Fibroblast of skin of abdomen (primary cell): ENCODE measurements around the gene NTM.
"Not testable (repeated sequence)": the region's sequence is repeated elsewhere in the genome, so short reads cannot be mapped to it uniquely, and the experiment has no call there.

Source experiments
- DNase-seq: peaks from one replicate; pipeline ENCODE4 v3.0.0-alpha.2; 2013

NTM gene

GRCh38 chr11:131672191-131672590, 301.8 kb downstream of the NTM start:
- no peak for DNase-seq

- peak; percentile 90 for DNase-seq
These were observed 303.8 kb downstream of the NTM start for GRCh38 chr11:131674051-131674755.

- peak; percentile 89 for DNase-seq
These were observed 304.9 kb downstream of the NTM start for GRCh38 chr11:131675121-131675888.

- no peak for DNase-seq
These were observed 307.5 kb downstream of the NTM start for GRCh38 chr11:131677828-131678470.

- DNase-seq = no peak
These were observed 308.4 kb downstream of the NTM start for GRCh38 chr11:131678658-131679340.

DNA sequence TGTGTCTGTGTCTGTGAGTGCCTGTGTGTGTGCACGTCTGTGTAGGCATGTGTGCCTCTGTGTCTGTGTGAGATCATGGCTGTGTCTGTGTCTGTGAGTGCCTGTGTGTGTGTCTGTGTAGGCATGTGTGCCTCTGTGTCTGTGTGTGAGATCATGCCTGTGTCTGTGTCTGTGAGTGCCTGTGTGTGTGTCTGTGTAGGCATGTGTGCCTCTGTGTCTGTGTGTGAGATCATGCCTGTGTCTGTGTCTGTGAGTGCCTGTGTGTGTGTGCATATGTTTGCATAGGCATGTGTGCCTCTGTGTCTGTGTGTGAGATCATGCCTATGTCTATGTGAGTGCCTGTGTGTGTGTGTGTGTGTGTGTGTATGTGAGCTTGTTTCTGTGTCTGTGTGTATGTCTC, 310.0 kb downstream of the NTM start:
- not testable (repeated sequence) for DNase-seq

- no peak for DNase-seq
These were observed 311.5 kb downstream of the NTM start for GRCh38 chr11:131681920-131682319.

GRCh38 chr11:131682373-131683015, 312.1 kb downstream of the NTM start:
- DNase-seq = no peak

GRCh38 chr11:131683131-131683530, 312.7 kb downstream of the NTM start:
- no peak for DNase-seq

- DNase-seq = no peak
These were observed 313.3 kb downstream of the NTM start for GRCh38 chr11:131683666-131684065.

DNA sequence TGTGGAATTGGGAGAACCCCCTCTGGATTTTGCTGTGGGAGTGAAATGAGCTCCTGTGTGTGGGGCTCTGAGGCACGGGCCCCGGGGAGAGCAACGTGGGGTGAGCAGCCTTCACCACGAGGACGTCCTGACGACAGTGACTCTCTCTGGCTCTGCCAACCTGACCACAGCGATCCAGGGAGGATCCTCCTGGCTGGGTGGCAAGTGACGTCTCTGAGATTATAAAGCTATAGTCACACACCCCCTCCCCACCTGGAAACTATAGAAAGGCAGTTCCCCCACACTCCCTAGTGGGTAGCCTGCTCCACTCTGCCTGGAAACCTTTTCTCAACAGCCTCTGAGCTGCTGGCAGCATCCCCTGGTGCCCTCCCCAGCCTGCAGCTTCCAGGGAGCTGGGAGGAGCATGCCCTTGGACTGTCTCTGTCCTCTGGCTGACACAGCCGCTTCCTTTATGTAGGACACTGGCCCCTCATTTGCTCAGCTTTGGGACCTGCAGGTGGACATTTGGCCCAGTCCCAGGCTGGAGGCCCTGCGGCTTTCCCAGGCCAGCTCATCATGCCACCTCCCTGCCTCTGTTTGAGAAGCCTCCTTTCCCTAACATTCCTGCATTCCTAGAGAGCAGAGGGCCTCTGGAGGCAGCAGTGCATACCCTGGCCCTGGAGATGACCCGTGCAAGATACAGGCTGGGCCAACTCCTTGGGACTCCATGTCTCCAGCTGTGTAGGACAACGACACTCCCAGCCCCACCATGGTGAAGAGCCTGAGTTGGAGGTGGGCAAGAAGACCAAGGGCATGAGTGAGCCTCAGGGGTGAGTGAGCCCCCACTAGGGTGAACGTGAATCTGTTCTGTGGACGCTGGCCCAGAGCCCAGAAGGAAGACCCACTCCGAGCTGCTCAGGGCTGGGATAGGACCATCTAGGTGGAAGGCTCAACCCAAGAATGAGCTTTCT, 314.0 kb downstream of the NTM start:
- no peak for DNase-seq

DNA sequence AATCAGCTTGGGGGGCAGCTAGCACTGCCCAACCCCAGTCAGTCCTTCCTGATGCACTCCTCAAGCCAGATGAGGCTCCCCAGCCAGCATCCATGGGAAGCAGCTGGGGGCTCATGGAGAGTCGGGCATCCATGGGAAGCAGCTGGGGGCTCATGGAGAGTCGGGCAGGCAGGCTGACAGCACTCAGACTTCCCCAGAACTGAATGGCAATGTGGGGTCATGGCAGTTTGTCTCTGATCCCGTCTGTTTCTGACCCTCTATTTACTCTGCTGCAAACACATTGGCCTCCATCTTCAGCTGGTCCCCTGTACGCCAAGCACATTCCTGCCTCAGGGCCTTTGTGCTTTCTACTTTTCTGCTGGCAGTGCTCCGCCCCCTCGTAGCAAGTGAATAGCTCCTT, 314.8 kb downstream of the NTM start:
- no peak for DNase-seq

GRCh38 chr11:131685906-131686305, 315.5 kb downstream of the NTM start:
- DNase-seq = no peak

GRCh38 chr11:131686836-131687235, 316.4 kb downstream of the NTM start:
- no peak for DNase-seq

DNA sequence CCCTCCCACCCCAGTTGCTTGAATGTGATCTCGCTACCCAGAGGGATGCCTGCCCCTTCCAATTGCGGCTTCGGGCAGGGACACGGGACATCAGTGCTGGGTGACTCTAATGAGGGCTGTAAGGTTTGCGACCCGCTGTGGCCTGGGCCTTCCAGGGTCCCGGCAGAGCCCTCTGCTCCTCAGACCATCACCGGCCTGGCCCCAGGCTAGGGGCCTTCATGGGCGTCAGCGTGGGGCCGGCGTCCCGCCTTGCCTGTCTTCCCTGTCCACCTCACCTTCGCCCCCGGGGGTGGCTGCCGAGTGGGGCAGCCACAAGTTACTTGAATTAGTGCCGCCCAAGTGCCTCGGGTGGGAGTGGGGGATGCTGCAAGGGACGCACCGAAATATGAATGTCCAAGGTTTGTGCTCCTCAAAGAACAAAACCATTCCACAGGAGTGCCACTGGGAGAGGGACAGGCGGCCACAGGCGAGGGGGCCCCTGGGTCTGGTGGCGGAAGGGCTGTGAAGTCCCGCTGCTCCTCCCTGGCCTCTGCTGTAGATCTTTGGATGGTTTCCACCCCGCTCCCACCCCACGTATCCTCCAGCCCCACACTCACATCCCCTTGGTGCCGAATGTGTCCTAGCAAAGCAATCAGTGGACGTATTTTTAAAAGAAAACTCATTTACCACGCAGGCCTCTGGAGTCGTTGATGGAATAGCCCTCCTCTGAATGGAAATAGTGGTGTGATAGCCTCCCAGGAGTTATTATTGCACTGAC, 317.1 kb downstream of the NTM start:
- no peak for DNase-seq

DNA sequence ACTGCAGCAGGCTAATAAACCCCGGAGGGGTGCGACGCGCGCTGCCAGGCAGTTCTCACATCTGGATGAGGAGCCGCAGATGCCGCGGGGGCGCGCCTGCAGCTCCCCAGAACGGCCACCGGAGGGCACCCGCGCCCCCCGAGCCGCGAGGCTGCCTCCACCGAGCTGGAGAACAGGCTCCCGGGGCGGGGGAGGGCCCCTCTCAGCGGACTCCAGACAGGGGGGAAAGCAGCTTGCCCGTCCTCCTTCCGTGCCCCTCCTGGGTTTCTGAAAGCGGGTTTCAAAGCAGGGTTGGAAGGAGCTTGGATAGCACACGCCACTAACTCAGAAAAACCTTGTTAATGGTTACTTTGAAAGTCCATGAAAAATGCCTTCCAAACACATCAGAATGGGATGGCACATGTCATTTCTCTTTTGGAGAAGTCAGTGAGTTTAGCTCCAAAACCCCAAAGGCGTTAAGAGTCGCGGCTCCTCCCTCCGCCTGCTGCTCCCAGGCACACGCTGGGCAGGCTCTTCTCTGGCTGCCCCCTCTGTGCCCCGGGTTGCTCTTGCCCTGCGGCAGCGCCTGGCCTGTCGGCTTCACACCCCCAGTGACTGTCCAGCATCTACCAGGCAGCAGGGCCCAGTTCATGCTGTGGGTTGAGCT, 317.8 kb downstream of the NTM start:
- DNase-seq = peak; percentile 66

- no peak for DNase-seq
These were observed 318.9 kb downstream of the NTM start for GRCh38 chr11:131689049-131689925.

DNA sequence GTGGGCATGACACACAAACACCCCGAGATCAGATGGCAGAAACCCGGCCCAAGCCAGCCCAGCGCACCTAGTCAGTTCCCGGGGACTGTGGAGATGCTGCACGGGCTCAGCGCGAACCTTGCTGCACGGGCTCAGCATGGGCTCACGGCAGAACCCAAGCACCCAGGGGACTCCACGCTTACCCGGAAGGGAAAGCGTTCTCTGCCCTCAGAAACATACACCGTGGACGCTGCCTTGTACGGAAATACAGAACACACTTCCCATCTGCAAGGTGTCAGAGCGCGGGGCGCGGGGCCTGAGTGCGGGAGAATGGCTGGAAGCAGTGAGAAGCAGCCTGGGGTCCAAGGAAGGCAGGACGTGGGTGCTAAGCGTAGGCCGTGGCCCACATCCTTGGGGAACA, 319.9 kb downstream of the NTM start:
- DNase-seq = no peak

- no peak for DNase-seq
These were observed 320.4 kb downstream of the NTM start for GRCh38 chr11:131690776-131691175.
